ENCODE measurements around the gene SARNP. TPM values are rescaled to one million over a fixed set of nuclear protein-coding genes. Genes with fewer than 3 reads are reported as not detected.

The SARNP gene
- polyA plus RNA-seq, 1 of the 3 experiments (the other 2 are of a cell fraction): 65.8 TPM

DNA sequence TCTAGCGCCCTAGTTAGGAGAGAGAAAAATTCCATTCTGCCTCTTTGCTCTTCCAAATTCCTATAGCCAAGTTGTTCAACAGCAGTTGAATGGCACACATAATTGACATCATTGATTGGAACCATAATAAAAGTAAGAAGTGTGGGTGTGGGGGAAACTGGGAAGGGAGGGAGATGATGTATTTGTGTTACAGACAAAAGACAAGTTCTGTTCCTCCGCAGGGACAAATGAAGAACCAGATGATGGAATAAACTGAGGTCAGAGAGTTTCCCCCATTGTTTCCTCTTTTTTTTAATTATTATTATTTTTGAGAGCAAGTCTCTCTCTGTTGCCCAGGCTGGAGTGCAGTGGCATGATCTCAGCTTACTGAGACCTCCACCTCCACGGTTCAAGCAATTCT lies 39.7 kb downstream of the SARNP start:
- H3K27me3 ChIP-seq (ENCODE audit: insufficient read depth): no peaks in the 10 kb centered on the region
- H3K79me2 ChIP-seq (ENCODE audit: insufficient read depth): peaks cover 16% of the 10 kb centered on the region; the same call in 1 of the 2 replicates
- no peaks in the 10 kb centered on the region for H4K20me1 ChIP-seq (ENCODE audit: insufficient read depth)
- ChIA-PET POLR2A (no interaction called here), CTCF (no interaction called here)
- H3K4me3 ChIP-seq (ENCODE audit: low read depth in 2 of 2, low read length in 1 of 2): no peak overlapping the region
- H3F3A ChIP-seq (replicated peaks; ENCODE audit: insufficient read depth): peaks cover 14% of the 10 kb centered on the region
- no peak for DNase-seq
- TF ChIP-seq TCF12 (IDR thresholded peaks at IDR 0.05): no peak
- no peak for TF ChIP-seq TAF1 (IDR thresholded peaks at IDR 0.05; ENCODE audit: borderline replicate concordance, low read depth, low read length)
- TF ChIP-seq NRF1 (IDR thresholded peaks at IDR 0.05; ENCODE audit: low read depth, low read length): no peak
- TF ChIP-seq NFIC (IDR thresholded peaks at IDR 0.05; ENCODE audit: borderline replicate concordance): no peak
- TF ChIP-seq MXI1 (IDR thresholded peaks at IDR 0.05; ENCODE audit: low read depth, low read length): no peak
- TF ChIP-seq EP300 (IDR thresholded peaks at IDR 0.05; ENCODE audit: borderline replicate concordance in 1 of 2, low read depth in 1 of 2, low read length in 1 of 2): no peak
- TF ChIP-seq FOSL2 (IDR thresholded peaks at IDR 0.05; ENCODE audit: borderline replicate concordance, low read depth): no peak
- no peak for TF ChIP-seq REST (IDR thresholded peaks at IDR 0.05; ENCODE audit: low read depth, low read length)
- no peak for TF ChIP-seq MEF2A (IDR thresholded peaks at IDR 0.05; ENCODE audit: borderline replicate concordance, low read depth)
- TF ChIP-seq SIN3A (IDR thresholded peaks at IDR 0.05; ENCODE audit: borderline replicate concordance, low read depth, low read length): no peak
- TF ChIP-seq USF2 (IDR thresholded peaks at IDR 0.05; ENCODE audit: borderline replicate concordance, low read depth, low read length): no peak
- no peak for TF ChIP-seq YY1 (IDR thresholded peaks at IDR 0.05; ENCODE audit: low read depth)
- no peak for TF ChIP-seq CTCF (IDR thresholded peaks at IDR 0.05)
- no peak for TF ChIP-seq TEAD4 (IDR thresholded peaks at IDR 0.05; ENCODE audit: borderline replicate concordance, insufficient read depth)
- TF ChIP-seq RAD21 (IDR thresholded peaks at IDR 0.05; ENCODE audit: low read length): no peak
- no peak for TF ChIP-seq EZH2phosphoT487 (IDR thresholded peaks at IDR 0.05; ENCODE audit: borderline replicate concordance, low read depth)
- TF ChIP-seq, protein P1, sequence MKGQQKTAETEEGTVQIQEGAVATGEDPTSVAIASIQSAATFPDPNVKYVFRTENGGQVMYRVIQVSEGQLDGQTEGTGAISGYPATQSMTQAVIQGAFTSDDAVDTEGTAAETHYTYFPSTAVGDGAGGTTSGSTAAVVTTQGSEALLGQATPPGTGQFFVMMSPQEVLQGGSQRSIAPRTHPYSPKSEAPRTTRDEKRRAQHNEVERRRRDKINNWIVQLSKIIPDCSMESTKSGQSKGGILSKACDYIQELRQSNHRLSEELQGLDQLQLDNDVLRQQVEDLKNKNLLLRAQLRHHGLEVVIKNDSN (IDR thresholded peaks at IDR 0.05; ENCODE audit: borderline replicate concordance, low read depth): no peak
- H3K4me1 ChIP-seq (ENCODE audit: control insufficient read depth in 1 of 2, insufficient read depth in 2 of 2, low read depth in 1 of 2, low read length in 1 of 2): no peaks in the 10 kb centered on the region; a peak in 1 of 4 replicates
- H3K36me3 ChIP-seq (replicated peaks in 1 of 2; ENCODE audit: control insufficient read depth in 1 of 2, insufficient read depth in 2 of 2, low read length in 1 of 2): peaks cover 23 to 52% of the 10 kb centered on the region in 2 experiments
- H3K9me3 ChIP-seq: no peaks in the 10 kb centered on the region
- no peak overlapping the region for H3K9ac ChIP-seq
- no peak overlapping the region for H3K27ac ChIP-seq (ENCODE audit: low read depth in 2 of 2, low read length in 1 of 2)
- no peak overlapping the region for H2AFZ ChIP-seq (ENCODE audit: low read depth)
- H3K9me2 ChIP-seq: no peaks in the 10 kb centered on the region
- H3K4me2 ChIP-seq: no peak overlapping the region
- WGBS (ENCODE audit: low lambda C conversion rate): 97% methylated on average over 3 of the region's 3 CpGs

All from SK-N-SH (cell line).